ENCODE results near the gene SYNRG. TPM values are rescaled to one million over a fixed set of nuclear protein-coding genes. Genes with fewer than 3 reads are reported as not detected.

The SYNRG gene
- polyA plus RNA-seq, 1 of the 3 experiments (the other 2 are of a cell fraction), result 8.9 TPM

- Histone ChIP-seq H2AFZ (ENCODE audit: low read depth) (no peak overlapping the region), H3K27ac (ENCODE audit: low read depth in 2 of 2, low read length in 1 of 2) (no peak overlapping the region), H3K4me1 (ENCODE audit: control insufficient read depth in 1 of 2, insufficient read depth in 2 of 2, low read depth in 1 of 2, low read length in 1 of 2) (peaks cover 0 to 11% of the 10 kb centered on the region in 2 experiments; a peak in 1 of 4 replicates), H3K9ac (no peak overlapping the region), H3K79me2 (ENCODE audit: insufficient read depth) (peaks cover 94% of the 10 kb centered on the region), H3K27me3 (ENCODE audit: insufficient read depth) (no peaks in the 10 kb centered on the region), H3K4me2 (no peak overlapping the region), H3K9me2 (no peaks in the 10 kb centered on the region), H3F3A (replicated peaks; ENCODE audit: insufficient read depth) (peaks cover 10% of the 10 kb centered on the region), H4K20me1 (ENCODE audit: insufficient read depth) (peaks cover 63% of the 10 kb centered on the region), H3K36me3 (replicated peaks in 1 of 2; ENCODE audit: control insufficient read depth in 1 of 2, insufficient read depth in 2 of 2, low read length in 1 of 2) (peaks cover 8% of the 10 kb centered on the region in 2 experiments), H3K9me3 (no peaks in the 10 kb centered on the region), H3K4me3 (ENCODE audit: low read depth in 2 of 2, low read length in 1 of 2) (no peak overlapping the region; a peak in 1 of 4 replicates)
- ChIA-PET CTCF (interaction anchor here (0.7 to 2.0 kb wide), 14 partner anchors 8 to 264 kb away, joined by 3 to 9 read pairs (median 4); partner anchors contain the start of gene SYNRG), POLR2A (no interaction called here)
- DNase-seq, result peak; percentile 70
- TF ChIP-seq TCF12 (IDR thresholded peaks at IDR 0.05), result no peak
- TF ChIP-seq MEF2A (IDR thresholded peaks at IDR 0.05; ENCODE audit: borderline replicate concordance, low read depth), result no peak
- no peak for TF ChIP-seq USF2 (IDR thresholded peaks at IDR 0.05; ENCODE audit: borderline replicate concordance, low read depth, low read length)
- TF ChIP-seq SIN3A (IDR thresholded peaks at IDR 0.05; ENCODE audit: borderline replicate concordance, low read depth, low read length), result no peak
- peak; percentile 58 for TF ChIP-seq CTCF (IDR thresholded peaks at IDR 0.05)
- TF ChIP-seq GABPA (IDR thresholded peaks at IDR 0.05; ENCODE audit: low read depth), result no peak
- peak; percentile 15; the same call in 1 of the 2 replicates for TF ChIP-seq RAD21 (IDR thresholded peaks at IDR 0.05; ENCODE audit: low read length)
- no peak for TF ChIP-seq MXI1 (IDR thresholded peaks at IDR 0.05; ENCODE audit: low read depth, low read length)
- 75% methylated on average over 9 of the region's 10 CpGs for WGBS (ENCODE audit: low lambda C conversion rate)
Measured at GRCh38 chr17:37506678-37507077, 102.5 kb downstream of the SYNRG start.

GRCh38 chr17:37505333-37505732, 103.9 kb downstream of the SYNRG start:
- no peak overlapping the region for H3K9ac ChIP-seq

More at GRCh38 chr17:37505333-37505732, 103.9 kb downstream of the SYNRG start:
- CTCF ChIA-PET, result no interaction called here
- WGBS (ENCODE audit: low lambda C conversion rate), result 97% methylated on average over 3 of the region's 3 CpGs
- Histone ChIP-seq H3K36me3 (replicated peaks in 1 of 2; ENCODE audit: control insufficient read depth in 1 of 2, insufficient read depth in 2 of 2, low read length in 1 of 2) (peaks cover 4 to 6% of the 10 kb centered on the region in 2 experiments), H3K4me2 (no peak overlapping the region), H3K4me3 (ENCODE audit: low read depth in 2 of 2, low read length in 1 of 2) (no peak overlapping the region), H3K27ac (ENCODE audit: low read depth in 2 of 2, low read length in 1 of 2) (no peak overlapping the region), H4K20me1 (ENCODE audit: insufficient read depth) (peaks cover 73% of the 10 kb centered on the region), H3K9me2 (no peaks in the 10 kb centered on the region), H3K79me2 (ENCODE audit: insufficient read depth) (peaks cover 96% of the 10 kb centered on the region), H3K9me3 (no peaks in the 10 kb centered on the region), H2AFZ (ENCODE audit: low read depth) (no peak overlapping the region), H3F3A (replicated peaks; ENCODE audit: insufficient read depth) (peaks cover 7% of the 10 kb centered on the region), H3K4me1 (ENCODE audit: control insufficient read depth in 1 of 2, insufficient read depth in 2 of 2, low read depth in 1 of 2, low read length in 1 of 2) (peaks cover 0 to 11% of the 10 kb centered on the region in 2 experiments; a peak in 1 of 4 replicates), H3K27me3 (ENCODE audit: insufficient read depth) (no peaks in the 10 kb centered on the region)
- TF ChIP-seq NFIC (IDR thresholded peaks at IDR 0.05; ENCODE audit: borderline replicate concordance) (no peak), USF1 (IDR thresholded peaks at IDR 0.05; ENCODE audit: borderline replicate concordance, low read depth) (no peak), EZH2phosphoT487 (IDR thresholded peaks at IDR 0.05; ENCODE audit: borderline replicate concordance, low read depth) (no peak), ELF1 (IDR thresholded peaks at IDR 0.05) (no peak), RCOR1 (IDR thresholded peaks at IDR 0.05; ENCODE audit: low read length) (no peak), PBX3 (IDR thresholded peaks at IDR 0.05) (no peak), RXRA (IDR thresholded peaks at IDR 0.05; ENCODE audit: borderline replicate concordance, low read depth) (no peak), MAX (IDR thresholded peaks at IDR 0.05; ENCODE audit: low read depth) (no peak), YY1 (IDR thresholded peaks at IDR 0.05; ENCODE audit: low read depth) (no peak), GABPA (IDR thresholded peaks at IDR 0.05; ENCODE audit: low read depth) (no peak), POLR2AphosphoS5 (IDR thresholded peaks at IDR 0.05; ENCODE audit: low read depth, low read length) (no peak), MXI1 (IDR thresholded peaks at IDR 0.05; ENCODE audit: low read depth, low read length) (no peak), FOSL2 (IDR thresholded peaks at IDR 0.05; ENCODE audit: borderline replicate concordance, low read depth) (no peak), NRF1 (IDR thresholded peaks at IDR 0.05; ENCODE audit: low read depth, low read length) (no peak), IRF3 (IDR thresholded peaks at IDR 0.05; ENCODE audit: low read depth, low read length) (no peak), JUND (IDR thresholded peaks at IDR 0.05) (no peak), TAF1 (IDR thresholded peaks at IDR 0.05; ENCODE audit: borderline replicate concordance, low read depth, low read length) (no peak), TEAD4 (IDR thresholded peaks at IDR 0.05; ENCODE audit: borderline replicate concordance, insufficient read depth) (no peak)
- DNase-seq, result no peak
- POLR2A ChIA-PET, result no interaction called here

Data from SK-N-SH (cell line).